OCI-LY7 (cell line): ENCODE measurements around the gene NUDT14. TPM values are rescaled to one million over a fixed set of nuclear protein-coding genes. Genes with fewer than 3 reads are reported as not detected.

Experiments used
- BruUV-seq: library from RNA; stranded (reverse); fragments of 400-500 nt; replicated peaks from 2 replicates; lab custom pipeline; 2021; lab: Mats Ljungman, UMichigan
- CTCF ChIA-PET: fragments of 300-600 bp; sonication (Branson Sonifier 250); formaldehyde crosslinking; loops from one replicate; lab custom pipeline; 2022; ENCODE audit warnings: antibody characterized with exemption; ENCODE audit not compliant: unreplicated experiment; lab: Charles Lee
- POLR2A ChIA-PET: fragments of 300-600 bp; sonication (Branson Sonifier 250); formaldehyde crosslinking; loops from one replicate; lab custom pipeline; 2022; ENCODE audit warnings: antibody characterized with exemption; lab: Charles Lee
- DNase-seq: peaks from one replicate; pipeline ENCODE4 v3.0.0-alpha.2; 2015; ENCODE audit warnings: low spot score
- H2AFZ ChIP-seq: fragments of 200-600 bp; sonication (generic), shearing (Covaris generic); 2 replicates; pipeline ENCODE4 v1.6.1; 2014; ENCODE audit warnings: mild to moderate bottlenecking, antibody characterized with exemption, low read length, moderate library complexity
- H3K27ac ChIP-seq: fragments of 200-600 bp; sonication (generic); 2 replicates; pipeline ENCODE4 v1.5.1; 2014; ENCODE audit warnings: mixed run types, low read depth, mild to moderate bottlenecking, moderate library complexity, low read length, inconsistent platforms; ENCODE audit not compliant: poor library complexity, severe bottlenecking
- H3K36me3 ChIP-seq: fragments of 200-600 bp; sonication (generic); 2 replicates; pipeline ENCODE4 v1.6.1; 2014; ENCODE audit warnings: mild to moderate bottlenecking, antibody characterized with exemption, low read length, moderate library complexity, mixed read lengths; ENCODE audit not compliant: insufficient read depth
- H3K4me1 ChIP-seq: fragments of 200-600 bp; sonication (generic); 2 replicates; pipeline ENCODE4 v1.5.1; 2014; ENCODE audit warnings: mild to moderate bottlenecking, low read length; ENCODE audit not compliant: insufficient read depth, poor library complexity, severe bottlenecking
- H3K4me2 ChIP-seq: fragments of 200-600 bp; sonication (generic); 2 replicates; pipeline ENCODE4 v1.6.1; 2014; ENCODE audit warnings: mild to moderate bottlenecking, low read length
- H3K4me3 ChIP-seq: fragments of 200-600 bp; sonication (generic); 2 replicates; pipeline ENCODE4 v1.5.1; 2014; ENCODE audit warnings: mild to moderate bottlenecking, low read depth, low read length; ENCODE audit not compliant: poor library complexity, severe bottlenecking
- H3K79me2 ChIP-seq: fragments of 200-600 bp; sonication (generic); 2 replicates; pipeline ENCODE4 v1.6.1; 2016; ENCODE audit warnings: low read depth, mild to moderate bottlenecking, low read length, moderate library complexity, mixed read lengths; ENCODE audit not compliant: insufficient read depth
- H3K9me2 ChIP-seq: fragments of 200-600 bp; sonication (generic); 2 replicates; pipeline ENCODE4 v1.6.1; 2016; ENCODE audit warnings: mild to moderate bottlenecking, low read length, mixed read lengths; ENCODE audit not compliant: insufficient read depth
- H3K9me3 ChIP-seq: fragments of 200-600 bp; sonication (generic); 2 replicates; pipeline ENCODE4 v1.6.1; 2014; ENCODE audit warnings: mild to moderate bottlenecking, mixed run types, low read length, mixed read lengths
- H4K20me1 ChIP-seq: fragments of 200-600 bp; sonication (generic); 2 replicates; pipeline ENCODE4 v1.6.1; 2014; ENCODE audit warnings: mild to moderate bottlenecking, antibody characterized with exemption, low read length, moderate library complexity, mixed read lengths; ENCODE audit not compliant: insufficient read depth
- CTCF ChIP-seq: fragments of 200-600 bp; sonication (generic); conservative IDR thresholded peaks from 2 replicates; pipeline ENCODE4 v1.5.1; 2014; ENCODE audit warnings: mild to moderate bottlenecking, antibody characterized with exemption, low read length, moderate library complexity, mixed read lengths
- EZH2phosphoT487 ChIP-seq: fragments of 200-600 bp; sonication (generic); IDR thresholded peaks from 2 replicates; pipeline ENCODE4 v1.6.1; 2018; ENCODE audit warnings: low read depth, borderline replicate concordance, mild to moderate bottlenecking, mixed run types, antibody characterized with exemption, low read length, moderate library complexity, mixed read lengths
- intact Hi-C: fragments of 100-400 bp; cut with micrococcal nuclease; formaldehyde crosslinking; loops from one replicate; pipeline ENCODE4 v1.10.0; 2022; ENCODE audit not compliant: unreplicated experiment
- total RNA-seq, 2 experiments: library from RNA; depleted of rRNA in 1 of 2; stranded (reverse); fragments of >200 nt in 1 of 2; shearing (Covaris generic) in 1 of 2; gene quantifications; 2 replicates each; pipeline ENCODE4 v1.2.3, GENCODE V29; 2014 to 2022

NUDT14 gene
- total RNA-seq, 2 experiments from 2014 or later = 32.1 to 37.5 TPM

- no peaks in the 10 kb centered on the region for H3K9me2 ChIP-seq
- intact Hi-C loops = no loop called here
- ChIA-PET POLR2A (no interaction called here), CTCF (no interaction called here)
- no peaks in the 10 kb centered on the region for H3K9me3 ChIP-seq
- H3K4me2 ChIP-seq = no peak overlapping the region
- H4K20me1 ChIP-seq = no peaks in the 10 kb centered on the region
- H3K27ac ChIP-seq = no peak overlapping the region
- no peaks in the 10 kb centered on the region for H3K79me2 ChIP-seq
- TF ChIP-seq EZH2phosphoT487 (no peak), CTCF (peak; percentile 58)
- peaks cover 2% of the 10 kb centered on the region for H3K4me1 ChIP-seq
- no peak overlapping the region for H3K4me3 ChIP-seq
- peak; percentile 28 for DNase-seq
- no peaks in the 10 kb centered on the region for H3K36me3 ChIP-seq
- no TSS peak for BruUV-seq
- no peak overlapping the region for H2AFZ ChIP-seq
Measured at GRCh38 chr14:105200074-105200473, 19.0 kb upstream of the NUDT14 start.

- CTCF ChIA-PET = no interaction called here
- H2AFZ ChIP-seq = no peak overlapping the region
Measured at GRCh38 chr14:105199093-105199492, 18.0 kb upstream of the NUDT14 start.

More at GRCh38 chr14:105199093-105199492, 18.0 kb upstream of the NUDT14 start:
- H3K4me3 ChIP-seq = no peak overlapping the region
- POLR2A ChIA-PET = interaction anchor here (0.6 kb wide), 1 partner anchor 97 kb away, joined by 3 read pairs; no protein-coding TSS in a partner anchor
- DNase-seq = no peak
- no peaks in the 10 kb centered on the region for H3K9me2 ChIP-seq
- no peak for TF ChIP-seq EZH2phosphoT487
- no peak for TF ChIP-seq CTCF
- H3K4me2 ChIP-seq = no peak overlapping the region
- no peaks in the 10 kb centered on the region for H3K9me3 ChIP-seq
- intact Hi-C loops = no loop called here
- H3K79me2 ChIP-seq = no peaks in the 10 kb centered on the region
- H3K4me1 ChIP-seq = peaks cover 11% of the 10 kb centered on the region
- H4K20me1 ChIP-seq = no peaks in the 10 kb centered on the region
- no peak overlapping the region for H3K27ac ChIP-seq
- no peaks in the 10 kb centered on the region for H3K36me3 ChIP-seq
- BruUV-seq = no TSS peak
